Measurements from ENCODE around the gene BACH2.

The BACH2 gene

DNA sequence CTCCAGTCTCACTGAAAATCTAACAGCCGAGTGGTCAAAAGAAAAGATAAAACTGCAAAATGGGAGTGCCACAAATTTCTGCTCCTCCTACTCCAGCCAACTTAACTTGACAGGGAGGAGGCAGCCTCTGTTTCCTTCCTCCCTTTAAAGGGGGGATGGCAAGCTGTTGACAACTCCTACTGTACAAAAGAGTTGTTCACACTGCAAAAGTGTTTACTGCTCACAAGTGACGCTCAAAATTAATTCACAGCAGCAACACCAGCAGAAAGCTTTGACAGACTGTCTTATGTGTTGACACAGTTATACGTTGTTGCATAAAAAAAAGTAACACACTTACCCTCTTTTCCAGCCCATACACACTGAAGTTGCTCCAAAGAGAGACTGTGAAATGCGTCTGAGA is 169.8 kb downstream of the BACH2 start:
- no peak for DNase-seq (ENCODE audit: low read depth)
- H3K4me3 ChIP-seq (ENCODE audit: low read depth, low read length) = no peak overlapping the region
- TF ChIP-seq, protein P1, sequence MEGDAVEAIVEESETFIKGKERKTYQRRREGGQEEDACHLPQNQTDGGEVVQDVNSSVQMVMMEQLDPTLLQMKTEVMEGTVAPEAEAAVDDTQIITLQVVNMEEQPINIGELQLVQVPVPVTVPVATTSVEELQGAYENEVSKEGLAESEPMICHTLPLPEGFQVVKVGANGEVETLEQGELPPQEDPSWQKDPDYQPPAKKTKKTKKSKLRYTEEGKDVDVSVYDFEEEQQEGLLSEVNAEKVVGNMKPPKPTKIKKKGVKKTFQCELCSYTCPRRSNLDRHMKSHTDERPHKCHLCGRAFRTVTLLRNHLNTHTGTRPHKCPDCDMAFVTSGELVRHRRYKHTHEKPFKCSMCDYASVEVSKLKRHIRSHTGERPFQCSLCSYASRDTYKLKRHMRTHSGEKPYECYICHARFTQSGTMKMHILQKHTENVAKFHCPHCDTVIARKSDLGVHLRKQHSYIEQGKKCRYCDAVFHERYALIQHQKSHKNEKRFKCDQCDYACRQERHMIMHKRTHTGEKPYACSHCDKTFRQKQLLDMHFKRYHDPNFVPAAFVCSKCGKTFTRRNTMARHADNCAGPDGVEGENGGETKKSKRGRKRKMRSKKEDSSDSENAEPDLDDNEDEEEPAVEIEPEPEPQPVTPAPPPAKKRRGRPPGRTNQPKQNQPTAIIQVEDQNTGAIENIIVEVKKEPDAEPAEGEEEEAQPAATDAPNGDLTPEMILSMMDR (conservative IDR thresholded peaks at IDR 0.05; ENCODE audit: low read depth, low read length) = no peak

- H3K4me3 ChIP-seq (ENCODE audit: low read depth, low read length) = no peak overlapping the region
- TF ChIP-seq, protein P1 (conservative IDR thresholded peaks at IDR 0.05; ENCODE audit: low read depth, low read length) = no peak
- DNase-seq (ENCODE audit: low read depth) = no peak
Measured at GRCh38 chr6:90126181-90126580, 170.5 kb downstream of the BACH2 start.

DNA sequence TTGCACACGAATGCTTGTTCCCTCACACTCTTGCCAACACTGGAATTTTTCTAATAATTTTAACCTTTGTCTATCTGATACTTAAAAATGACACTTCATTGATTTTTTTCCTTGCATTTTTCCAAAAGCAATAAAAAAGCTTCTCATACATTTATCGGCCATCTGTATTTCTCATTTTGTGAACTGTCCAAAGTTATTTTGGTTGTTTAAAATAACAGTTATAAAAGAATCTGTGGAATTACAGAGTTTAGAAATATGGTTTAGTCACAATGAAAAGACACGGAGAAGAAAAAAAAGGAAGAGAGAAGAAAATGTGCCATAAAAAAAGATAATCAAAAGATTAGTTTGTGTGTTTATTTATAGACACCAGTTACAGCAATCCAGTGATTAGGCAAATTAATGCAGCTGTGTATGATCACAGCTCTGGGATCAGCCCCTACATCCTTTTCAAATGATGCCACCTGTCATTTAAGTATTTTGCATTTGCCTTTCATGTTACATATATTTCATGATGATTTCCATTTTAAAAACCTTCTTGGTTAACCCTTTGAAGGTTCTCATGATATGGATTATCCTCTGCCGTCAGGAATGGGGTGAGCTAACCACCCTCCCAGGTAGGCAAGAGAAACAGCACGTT is 171.7 kb downstream of the BACH2 start:
- DNase-seq (ENCODE audit: low read depth) = no peak
- no peak overlapping the region for H3K4me3 ChIP-seq (ENCODE audit: low read depth, low read length)
- TF ChIP-seq, protein P1 (conservative IDR thresholded peaks at IDR 0.05; ENCODE audit: low read depth, low read length) = no peak

DNA sequence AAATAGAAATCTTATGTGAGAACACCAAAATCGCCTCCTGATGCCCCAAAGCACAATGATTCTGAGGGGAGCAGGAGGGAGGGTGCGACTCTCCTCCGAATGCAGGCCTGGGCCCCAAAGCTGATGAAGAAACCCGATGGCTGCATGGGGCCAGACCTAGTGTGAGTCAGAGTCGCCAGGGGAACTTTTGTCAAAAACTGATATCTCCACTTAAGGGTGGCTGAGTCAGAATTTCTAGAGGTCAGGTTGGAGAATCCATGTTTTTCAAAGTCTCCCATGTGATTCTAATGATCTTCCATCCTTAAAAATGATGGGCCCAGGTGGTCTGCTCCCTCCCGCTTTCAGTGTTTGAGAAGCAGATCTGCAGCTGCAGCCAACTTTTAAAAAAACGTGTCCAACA is 172.8 kb downstream of the BACH2 start:
- no peak for DNase-seq (ENCODE audit: low read depth)
- TF ChIP-seq, protein P1 (conservative IDR thresholded peaks at IDR 0.05; ENCODE audit: low read depth, low read length) = no peak
- no peak overlapping the region for H3K4me3 ChIP-seq (ENCODE audit: low read depth, low read length)

DNA sequence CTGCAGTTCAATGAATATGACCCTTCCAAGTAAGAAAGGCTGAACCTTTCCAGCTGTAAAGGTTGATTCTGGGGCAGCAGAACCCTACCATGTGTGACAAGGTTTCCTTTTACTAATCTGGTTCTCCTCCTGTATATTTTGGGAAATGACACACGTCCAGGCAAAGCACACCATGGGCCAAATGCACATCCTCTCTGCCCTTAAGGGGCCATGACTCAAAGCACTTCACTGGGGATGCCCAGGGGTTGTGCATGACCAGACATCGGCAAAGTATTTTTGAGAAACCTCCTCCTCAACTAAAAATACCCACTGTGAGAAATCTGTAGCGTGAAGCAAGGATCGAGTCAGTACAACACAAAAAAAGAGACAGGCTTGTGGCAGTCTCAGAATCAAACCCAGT is 174.7 kb downstream of the BACH2 start:
- DNase-seq (ENCODE audit: low read depth) = no peak
- no peak overlapping the region for H3K4me3 ChIP-seq (ENCODE audit: low read depth, low read length)
- TF ChIP-seq, protein P1 (conservative IDR thresholded peaks at IDR 0.05; ENCODE audit: low read depth, low read length) = no peak

- no peak for DNase-seq (ENCODE audit: low read depth)
- TF ChIP-seq, protein P1 (conservative IDR thresholded peaks at IDR 0.05; ENCODE audit: low read depth, low read length) = no peak
- no peak overlapping the region for H3K4me3 ChIP-seq (ENCODE audit: low read depth, low read length)
Measured at GRCh38 chr6:90120327-90120726, 176.3 kb downstream of the BACH2 start.

DNA sequence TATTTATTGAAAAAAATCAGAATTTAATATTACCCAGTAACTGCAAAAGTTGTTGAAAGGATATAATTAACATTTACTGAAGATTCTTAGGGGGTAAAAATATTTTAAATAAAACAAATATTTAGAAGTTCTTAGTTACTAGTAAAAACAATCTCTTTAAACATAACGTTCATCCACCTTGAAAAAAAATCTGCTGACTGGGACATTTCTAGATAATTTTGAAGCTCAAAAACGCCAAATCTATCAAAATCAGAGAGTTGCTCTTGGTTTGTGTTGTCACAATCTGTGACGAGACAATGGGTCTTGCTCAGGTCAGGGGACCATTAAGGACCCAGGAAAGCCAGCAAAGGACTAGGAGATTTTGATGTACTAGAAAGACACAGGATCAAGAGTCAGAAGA is 177.0 kb downstream of the BACH2 start:
- H3K4me3 ChIP-seq (ENCODE audit: low read depth, low read length) = no peak overlapping the region
- DNase-seq (ENCODE audit: low read depth) = no peak
- TF ChIP-seq, protein P1 (conservative IDR thresholded peaks at IDR 0.05; ENCODE audit: low read depth, low read length) = no peak
